Hepatocyte (in vitro differentiated cells): Measurements from ENCODE around the gene PBX3. TPM values are rescaled to one million over a fixed set of nuclear protein-coding genes. Genes with fewer than 3 reads are reported as not detected.
A peak's percentile ranks its signal among the peaks of the same experiment; 100 is the strongest.

Source experiments
- DNase-seq: peaks from one replicate; pipeline ENCODE4 v3.0.0-alpha.2; 2016; ENCODE audit warnings: low spot score
- H2AFZ ChIP-seq: fragments of 200-600 bp; sonication (generic); 2 replicates; pipeline ENCODE4 v1.6.0; 2016; ENCODE audit warnings: antibody characterized with exemption, mild to moderate bottlenecking
- H3K27ac ChIP-seq: fragments of 200-600 bp; sonication (generic); 2 replicates; pipeline ENCODE4 v1.5.1; 2016; ENCODE audit warnings: mild to moderate bottlenecking
- H3K27me3 ChIP-seq: fragments of 200-600 bp; sonication (generic); 2 replicates; pipeline ENCODE4 v1.6.1; 2016
- H3K36me3 ChIP-seq: fragments of 200-600 bp; sonication (generic); replicated peaks from 2 replicates; pipeline ENCODE4 v1.5.1; 2016; ENCODE audit warnings: low read depth; ENCODE audit not compliant: insufficient read depth
- H3K4me1 ChIP-seq: fragments of 200-600 bp; sonication (generic); 2 replicates; pipeline ENCODE4 v1.5.1; 2016; ENCODE audit warnings: mild to moderate bottlenecking, moderate library complexity; ENCODE audit not compliant: insufficient read depth
- H3K4me2 ChIP-seq: fragments of 200-600 bp; sonication (generic); 2 replicates; pipeline ENCODE4 v1.6.0; 2016
- H3K4me3 ChIP-seq: fragments of 200-600 bp; sonication (generic); 2 replicates; pipeline ENCODE4 v1.5.1; 2016; ENCODE audit warnings: mild to moderate bottlenecking
- H3K79me2 ChIP-seq: fragments of 200-600 bp; sonication (generic); 2 replicates; pipeline ENCODE4 v1.6.0; 2017; ENCODE audit warnings: mild to moderate bottlenecking
- H3K9me2 ChIP-seq: fragments of 200-600 bp; sonication (generic); replicated peaks from 2 replicates; pipeline ENCODE4 v1.6.0; 2017; ENCODE audit warnings: mild to moderate bottlenecking; ENCODE audit not compliant: insufficient read depth
- H3K9me3 ChIP-seq: fragments of 200-600 bp; sonication (generic); 2 replicates; pipeline ENCODE4 v1.5.1; 2016; ENCODE audit warnings: low read depth, mild to moderate bottlenecking
- H4K20me1 ChIP-seq: fragments of 200-600 bp; sonication (generic); 2 replicates; pipeline ENCODE4 v1.6.0; 2016; ENCODE audit warnings: mild to moderate bottlenecking; ENCODE audit not compliant: insufficient read depth, poor library complexity, severe bottlenecking
- CTCF ChIP-seq: fragments of 200-600 bp; sonication (generic); IDR thresholded peaks from 2 replicates; pipeline ENCODE4 v1.5.1; 2016; ENCODE audit warnings: antibody characterized with exemption, mild to moderate bottlenecking; ENCODE audit not compliant: poor library complexity
- EZH2 ChIP-seq: fragments of 200-600 bp; sonication (generic); IDR thresholded peaks from 2 replicates; pipeline ENCODE4 v1.6.1; 2016; ENCODE audit warnings: antibody characterized with exemption, mild to moderate bottlenecking, borderline replicate concordance
- EZH2phosphoT487 ChIP-seq: fragments of 200-600 bp; sonication (generic); IDR thresholded peaks from one replicate; pipeline ENCODE4 v1.6.1; 2018; ENCODE audit warnings: antibody characterized with exemption, mild to moderate bottlenecking, low read depth, moderate library complexity; ENCODE audit not compliant: unreplicated experiment, severe bottlenecking
- WGBS: methylation state at CpG from one replicate; pipeline ENCODE4 v1.1.6; 2016; ENCODE audit warnings: low lambda C conversion rate; ENCODE audit errors: missing lambda C conversion rate; 5-methylcytosine and 5-hydroxymethylcytosine counted together
- polyA plus RNA-seq: library from polyadenylated mRNA; unstranded; fragments of >200 nt; fragmentation: Nextera tagmentation; extraction: Ambion mirVana; gene quantifications from 2 replicates; pipeline ENCODE4 v1.2.1, GENCODE V29; 2016
- total RNA-seq: library from RNA; depleted of rRNA; stranded (reverse); fragments of >200 nt; gene quantifications from 2 replicates; pipeline ENCODE4 v1.2.3, GENCODE V29; 2014

PBX3 gene
- total and polyA plus RNA-seq, 2 experiments from 2014 or later: 15.9 to 23.3 TPM

- Histone ChIP-seq H3K27ac (no peak overlapping the region), H3K9me3 (no peaks in the 10 kb centered on the region), H3K4me1 (no peaks in the 10 kb centered on the region), H3K27me3 (peaks cover 11% of the 10 kb centered on the region), H3K4me2 (peak overlapping the region; percentile 44), H3K36me3 (no peaks in the 10 kb centered on the region), H3K9me2 (no peaks in the 10 kb centered on the region), H2AFZ (no peak overlapping the region), H4K20me1 (no peaks in the 10 kb centered on the region), H3K79me2 (no peaks in the 10 kb centered on the region), H3K4me3 (no peak overlapping the region)
- DNase-seq: no peak
- TF ChIP-seq CTCF: no peak
- no peak for TF ChIP-seq EZH2phosphoT487
- no peak for TF ChIP-seq EZH2
- 37% methylated on average over 5 of the region's 5 CpGs for whole genome bisulfite sequencing
Measured at GRCh38 chr9:125904155-125904851, 157.1 kb downstream of the PBX3 start.

DNA sequence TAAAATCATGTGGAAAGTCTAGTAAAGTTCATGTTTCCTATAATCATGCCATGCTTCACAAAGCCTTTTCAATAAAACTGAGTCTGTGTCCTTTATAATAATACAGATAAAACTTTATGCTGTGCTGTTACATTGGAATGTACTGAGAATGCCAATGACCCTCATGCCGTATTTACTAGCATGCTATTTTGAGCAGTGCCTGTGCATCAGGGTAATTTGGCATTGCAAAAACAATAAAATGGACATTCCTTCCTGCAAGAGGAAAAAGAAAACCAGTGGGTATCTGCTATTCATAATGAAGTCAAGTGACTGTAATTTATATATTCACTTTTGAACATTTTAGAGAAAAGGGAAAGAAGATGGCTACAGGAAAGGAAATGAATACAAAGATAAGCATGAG lies 159.0 kb downstream of the PBX3 start:
- Histone ChIP-seq H2AFZ (no peak overlapping the region), H3K36me3 (no peaks in the 10 kb centered on the region), H3K27ac (no peak overlapping the region), H3K79me2 (no peaks in the 10 kb centered on the region), H3K27me3 (peaks cover 6% of the 10 kb centered on the region), H3K4me3 (no peak overlapping the region), H3K9me2 (no peaks in the 10 kb centered on the region), H4K20me1 (no peaks in the 10 kb centered on the region), H3K9me3 (no peaks in the 10 kb centered on the region), H3K4me2 (no peak overlapping the region), H3K4me1 (no peaks in the 10 kb centered on the region)
- no peak for DNase-seq
- WGBS: 38% methylated on average over 1 of the region's 1 CpG
- no peak for TF ChIP-seq CTCF
- TF ChIP-seq EZH2: no peak
- TF ChIP-seq EZH2phosphoT487: no peak

GRCh38 chr9:125906893-125907292 lies 159.7 kb downstream of the PBX3 start:
- no peak overlapping the region for H3K4me3 ChIP-seq
- H3K9me3 ChIP-seq: no peaks in the 10 kb centered on the region
- no peaks in the 10 kb centered on the region for H3K4me1 ChIP-seq
- no peak overlapping the region for H3K4me2 ChIP-seq
- H3K27me3 ChIP-seq: peaks cover 3% of the 10 kb centered on the region
- TF ChIP-seq EZH2phosphoT487 (no peak), CTCF (no peak), EZH2 (no peak)
- no peak overlapping the region for H2AFZ ChIP-seq
- no peaks in the 10 kb centered on the region for H4K20me1 ChIP-seq
- H3K9me2 ChIP-seq: no peaks in the 10 kb centered on the region
- H3K27ac ChIP-seq: no peak overlapping the region
- no peaks in the 10 kb centered on the region for H3K79me2 ChIP-seq
- DNase-seq: no peak
- 86% methylated on average over 1 of the region's 1 CpG for WGBS
- H3K36me3 ChIP-seq: no peaks in the 10 kb centered on the region
